ENCODE results near the gene HILPDA. TPM values are rescaled to one million over a fixed set of nuclear protein-coding genes. Genes with fewer than 3 reads are reported as not detected.
A peak's percentile ranks its signal among the peaks of the same experiment; 100 is the strongest.
"Not testable (repeated sequence)": the region's sequence is repeated elsewhere in the genome, so short reads cannot be mapped to it uniquely, and the experiment has no call there.

Gene HILPDA
- total and polyA plus RNA-seq, 9 of the 15 experiments (the other 6 are each of a cell fraction or from before 2014, with no cell fraction given): 8.3 to 71.8 (median 23.5) TPM

DNA sequence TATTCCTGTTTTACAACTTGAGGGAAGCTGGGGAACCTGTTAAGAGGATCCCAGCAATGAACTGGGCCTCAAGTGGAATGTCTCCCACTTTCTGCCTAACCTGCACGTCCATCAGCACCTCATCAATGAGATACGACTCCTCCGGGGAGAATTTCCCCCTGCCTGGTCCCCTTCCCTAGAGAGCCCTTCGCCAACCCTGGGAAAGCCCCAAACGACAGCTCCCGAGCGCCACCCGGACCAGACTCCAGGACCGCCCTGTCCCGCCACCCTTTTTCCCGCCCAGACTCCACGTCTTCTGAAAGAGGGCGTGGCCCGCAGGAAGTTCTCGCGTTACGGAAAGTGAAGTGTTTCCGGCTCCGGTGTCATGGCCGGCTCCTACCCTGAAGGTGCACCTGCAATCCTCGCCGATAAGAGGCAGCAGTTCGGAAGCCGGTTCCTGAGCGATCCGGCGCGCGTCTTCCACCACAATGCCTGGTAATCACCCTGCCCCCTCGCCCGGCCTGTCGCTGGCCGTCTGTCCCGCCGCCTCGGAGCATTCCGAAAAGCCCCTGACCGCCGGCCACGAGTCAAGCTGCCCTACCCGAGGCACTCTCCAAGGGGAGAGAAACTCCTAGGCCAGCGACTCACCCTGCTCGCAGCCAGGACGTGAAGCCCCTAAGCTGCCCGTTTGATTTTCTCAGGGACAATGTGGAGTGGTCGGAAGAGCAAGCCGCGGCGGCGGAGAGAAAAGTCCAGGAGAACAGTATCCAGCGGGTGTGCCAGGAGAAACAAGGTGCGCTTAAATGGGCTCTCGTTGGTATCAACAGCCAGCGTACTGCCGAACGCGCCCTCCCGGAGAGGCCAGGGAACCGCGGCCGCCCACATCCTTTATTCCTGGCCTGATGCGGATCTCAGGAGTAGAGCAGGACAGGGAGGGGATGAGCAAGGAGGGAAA is 21.0 kb downstream of the HILPDA start, which contains the start of gene METTL2B:
TSS of gene METTL2B (plus strand) at position 347 of the 934 bp plus-strand sequence. CDS start at position 365, 18 bp downstream.
- H3K4me1 ChIP-seq (replicated peaks in 1 of 2; ENCODE audit: control insufficient read depth in 2 of 2, insufficient read depth in 2 of 2, low read length in 2 of 2); H3K27me3 ChIP-seq (ENCODE audit: control insufficient read depth in 2 of 2, insufficient read depth in 2 of 2, low read length in 2 of 2); H3K9me3 ChIP-seq (replicated peaks; ENCODE audit: control insufficient read depth, insufficient read depth, low read depth, low read length); H3K9me1 ChIP-seq (ENCODE audit: control insufficient read depth, insufficient read depth, low read length); H4K20me1 ChIP-seq (replicated peaks; ENCODE audit: control insufficient read depth, insufficient read depth, low read length); CTCF ChIA-PET (ENCODE audit: low intra/inter-chr PET ratio): not testable (repeated sequence)
- H3K9ac ChIP-seq (ENCODE audit: insufficient read depth in 1 of 2, low read depth in 2 of 2, low read length in 2 of 2): peak within 1 kb of the TSS; percentile 89 to 94
- DNase-seq (ENCODE audit: extremely low read depth in 1 of 4, low spot score in 3 of 4) (peak; percentile 86 to 99 (median 90)), FAIRE-seq (peak; percentile 93), ATAC-seq (peak; percentile 96)
- H3K36me3 ChIP-seq (ENCODE audit: control insufficient read depth, insufficient read depth, low read length): peaks cover 41% of the 10 kb centered on the region
- peak within 1 kb of the TSS; percentile 97 for H2AFZ ChIP-seq (ENCODE audit: low read depth, low read length)
- H3K4me3 ChIP-seq: peak within 1 kb of the TSS; percentile 73
- in situ Hi-C loops (cut with MboI) (loop anchor here (5.0 to 10.0 kb wide), 2 partner anchors 198 to 401 kb away; partner anchors contain the start of gene GARIN1A), intact Hi-C loops (cut with micrococcal nuclease) (loop anchor here (2.0 to 10.0 kb wide), 6 partner anchors 49 to 406 kb away; partner anchors contain the start of gene ATP6V1F)
- H3K79me2 ChIP-seq (ENCODE audit: control insufficient read depth, insufficient read depth, low read length): peaks cover 35% of the 10 kb centered on the region
- TSS peak; percentile 65 for BruUV-seq (replicated peaks)
- POLR2A ChIA-PET: interaction anchor here (0.5 to 1.5 kb wide), 12 partner anchors 17 to 687 kb away, joined by 3 to 7 read pairs (median 4); partner anchors contain the start of gene HILPDA
- WGBS (ENCODE audit: insufficient coverage, low coverage, missing lambda C conversion rate): under 1% methylated on average over 61 of the region's 62 CpGs
- H3K4me2 ChIP-seq (ENCODE audit: insufficient read depth, low read length): peak within 1 kb of the TSS; percentile 88
- H3K27ac ChIP-seq (ENCODE audit: extremely low read depth, low read depth, low read length): peak within 1 kb of the TSS; percentile 88
- TF ChIP-seq HIVEP1 (CRISPR knock-in tag; IDR thresholded peaks at IDR 0.05) (0 out of 2 replicates have a peak, but pooled peaks have one; percentile 48), GATAD2A (IDR thresholded peaks at IDR 0.05) (0 out of 2 replicates have a peak, but pooled peaks have one; percentile 20), EHMT2 (IDR thresholded peaks at IDR 0.05) (peak; percentile 84), NR4A1 (CRISPR knock-in tag; IDR thresholded peaks at IDR 0.05) (0 out of 2 replicates have a peak, but pooled peaks have one; percentile 39), NR4A1 (tag; IDR thresholded peaks at IDR 0.05) (peak; percentile 48; the same call in 1 of the 2 replicates), NR1H2 (CRISPR knock-in tag; IDR thresholded peaks at IDR 0.05) (0 out of 2 replicates have a peak, but pooled peaks have one; percentile 41), CBX3 (IDR thresholded peaks at IDR 0.05; ENCODE audit: borderline replicate concordance in 1 of 2, low read length in 2 of 2) (peak in 1 of 2 experiments; percentile 96; a peak in 1 of 3 replicates), GABPB2 (CRISPR knock-in tag; conservative IDR thresholded peaks at IDR 0.05) (0 out of 2 replicates have a peak, but pooled peaks have one; percentile 73), KLF1 (tag; IDR thresholded peaks at IDR 0.05) (peak; percentile 95), SIN3B (IDR thresholded peaks at IDR 0.05; ENCODE audit: low read depth) (peak; percentile 99), TEAD1 (CRISPR knock-in tag; IDR thresholded peaks at IDR 0.05) (peak; percentile 3 to 86; a peak in 2 of 4 replicates), HCFC1 (IDR thresholded peaks at IDR 0.05; ENCODE audit: low read depth, low read length) (peak; percentile 81), GABPB1 (CRISPR knock-in tag; IDR thresholded peaks at IDR 0.05) (peak; percentile 96)
- TF ChIP-seq, protein P1, sequence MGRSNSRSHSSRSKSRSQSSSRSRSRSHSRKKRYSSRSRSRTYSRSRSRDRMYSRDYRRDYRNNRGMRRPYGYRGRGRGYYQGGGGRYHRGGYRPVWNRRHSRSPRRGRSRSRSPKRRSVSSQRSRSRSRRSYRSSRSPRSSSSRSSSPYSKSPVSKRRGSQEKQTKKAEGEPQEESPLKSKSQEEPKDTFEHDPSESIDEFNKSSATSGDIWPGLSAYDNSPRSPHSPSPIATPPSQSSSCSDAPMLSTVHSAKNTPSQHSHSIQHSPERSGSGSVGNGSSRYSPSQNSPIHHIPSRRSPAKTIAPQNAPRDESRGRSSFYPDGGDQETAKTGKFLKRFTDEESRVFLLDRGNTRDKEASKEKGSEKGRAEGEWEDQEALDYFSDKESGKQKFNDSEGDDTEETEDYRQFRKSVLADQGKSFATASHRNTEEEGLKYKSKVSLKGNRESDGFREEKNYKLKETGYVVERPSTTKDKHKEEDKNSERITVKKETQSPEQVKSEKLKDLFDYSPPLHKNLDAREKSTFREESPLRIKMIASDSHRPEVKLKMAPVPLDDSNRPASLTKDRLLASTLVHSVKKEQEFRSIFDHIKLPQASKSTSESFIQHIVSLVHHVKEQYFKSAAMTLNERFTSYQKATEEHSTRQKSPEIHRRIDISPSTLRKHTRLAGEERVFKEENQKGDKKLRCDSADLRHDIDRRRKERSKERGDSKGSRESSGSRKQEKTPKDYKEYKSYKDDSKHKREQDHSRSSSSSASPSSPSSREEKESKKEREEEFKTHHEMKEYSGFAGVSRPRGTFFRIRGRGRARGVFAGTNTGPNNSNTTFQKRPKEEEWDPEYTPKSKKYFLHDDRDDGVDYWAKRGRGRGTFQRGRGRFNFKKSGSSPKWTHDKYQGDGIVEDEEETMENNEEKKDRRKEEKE (IDR thresholded peaks at IDR 0.05; ENCODE audit: borderline replicate concordance in 1 of 2, control insufficient read depth in 1 of 2, low read depth in 2 of 2, low read length in 1 of 2): peak in 1 of 2 experiments; percentile 80; a peak in 1 of 4 replicates
- TF ChIP-seq, protein P2, sequence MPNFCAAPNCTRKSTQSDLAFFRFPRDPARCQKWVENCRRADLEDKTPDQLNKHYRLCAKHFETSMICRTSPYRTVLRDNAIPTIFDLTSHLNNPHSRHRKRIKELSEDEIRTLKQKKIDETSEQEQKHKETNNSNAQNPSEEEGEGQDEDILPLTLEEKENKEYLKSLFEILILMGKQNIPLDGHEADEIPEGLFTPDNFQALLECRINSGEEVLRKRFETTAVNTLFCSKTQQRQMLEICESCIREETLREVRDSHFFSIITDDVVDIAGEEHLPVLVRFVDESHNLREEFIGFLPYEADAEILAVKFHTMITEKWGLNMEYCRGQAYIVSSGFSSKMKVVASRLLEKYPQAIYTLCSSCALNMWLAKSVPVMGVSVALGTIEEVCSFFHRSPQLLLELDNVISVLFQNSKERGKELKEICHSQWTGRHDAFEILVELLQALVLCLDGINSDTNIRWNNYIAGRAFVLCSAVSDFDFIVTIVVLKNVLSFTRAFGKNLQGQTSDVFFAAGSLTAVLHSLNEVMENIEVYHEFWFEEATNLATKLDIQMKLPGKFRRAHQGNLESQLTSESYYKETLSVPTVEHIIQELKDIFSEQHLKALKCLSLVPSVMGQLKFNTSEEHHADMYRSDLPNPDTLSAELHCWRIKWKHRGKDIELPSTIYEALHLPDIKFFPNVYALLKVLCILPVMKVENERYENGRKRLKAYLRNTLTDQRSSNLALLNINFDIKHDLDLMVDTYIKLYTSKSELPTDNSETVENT (CRISPR knock-in tag; IDR thresholded peaks at IDR 0.05): peak; percentile 64; the same call in 1 of the 2 replicates

Data from K562 (cell line).